Measurements from ENCODE around the gene ENGASE.

Gene ENGASE

DNA sequence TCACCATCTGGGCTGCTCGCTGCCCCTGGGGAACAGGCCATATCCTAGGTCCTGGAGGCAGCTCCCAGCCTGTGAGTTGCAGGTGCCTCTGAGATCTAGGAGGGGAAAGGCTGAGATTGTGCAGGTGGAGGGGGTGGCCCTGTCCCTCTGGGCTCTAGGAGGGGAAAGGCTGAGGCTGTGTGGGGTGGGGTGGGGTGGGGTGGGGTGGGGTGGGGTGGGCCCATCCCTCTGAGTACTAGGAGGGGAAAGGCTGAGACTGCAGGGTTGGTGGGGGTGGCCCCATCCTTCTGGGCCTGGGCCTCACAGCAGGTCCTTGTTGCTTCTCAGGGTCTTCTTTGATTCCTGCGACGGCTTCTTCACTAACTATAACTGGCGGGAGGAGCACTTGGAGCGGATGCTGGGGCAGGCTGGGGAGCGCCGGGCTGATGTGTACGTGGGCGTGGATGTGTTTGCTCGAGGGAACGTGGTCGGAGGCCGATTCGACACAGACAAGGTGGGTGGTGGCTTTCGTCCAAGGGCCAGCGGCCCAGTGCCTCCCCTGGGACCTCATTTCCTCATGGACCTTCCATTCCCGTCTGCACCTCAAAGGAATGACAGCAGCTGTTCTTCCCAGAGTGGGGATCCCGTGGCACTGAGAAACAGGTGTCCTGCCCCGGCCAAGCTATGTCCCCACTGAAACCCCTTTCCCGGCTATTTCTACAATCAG is 7.1 kb downstream of the ENGASE start:
- DNase-seq, result no peak

DNA sequence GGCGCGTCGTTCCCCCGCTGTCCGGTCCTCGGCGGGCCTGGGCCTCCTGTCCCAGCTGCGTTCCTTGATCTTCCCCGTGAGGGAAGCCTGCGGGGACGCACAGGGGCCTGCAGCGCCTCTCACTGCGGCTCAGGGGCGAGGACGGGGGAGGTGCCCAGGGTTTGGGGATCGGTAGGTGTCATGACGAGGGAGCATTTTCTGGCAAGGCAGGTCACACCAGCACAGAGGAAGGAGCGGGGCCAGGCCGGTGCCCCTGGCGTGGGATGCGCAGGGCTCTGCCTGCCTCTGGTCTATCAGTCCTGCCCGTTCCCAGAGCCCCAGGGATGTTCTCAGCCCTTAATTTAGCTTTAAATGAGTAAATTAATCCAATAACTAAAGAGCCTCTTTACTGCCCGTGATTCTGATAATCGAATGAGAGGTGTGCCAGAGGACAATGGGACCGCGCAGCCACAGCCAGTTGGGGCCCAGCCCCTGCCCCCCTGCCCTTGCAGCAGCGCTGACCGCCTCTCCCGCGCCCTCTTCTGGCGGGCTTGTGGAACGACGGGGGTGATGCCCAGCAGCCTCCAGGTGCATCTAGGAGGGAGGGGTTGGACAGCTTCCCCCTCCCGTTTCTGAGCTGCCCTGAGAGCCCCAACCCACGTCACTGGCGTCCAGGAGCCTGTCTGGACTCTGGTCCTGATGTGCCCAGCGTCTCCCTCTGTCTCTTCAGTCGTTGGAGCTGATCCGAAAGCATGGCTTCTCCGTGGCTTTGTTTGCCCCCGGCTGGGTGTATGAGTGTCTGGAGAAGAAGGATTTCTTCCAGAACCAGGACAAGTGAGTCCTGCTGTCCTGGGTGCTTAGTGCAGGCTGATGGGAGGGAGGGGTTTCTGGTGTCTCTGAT is 7.9 kb downstream of the ENGASE start:
- DNase-seq, result no peak

DNA sequence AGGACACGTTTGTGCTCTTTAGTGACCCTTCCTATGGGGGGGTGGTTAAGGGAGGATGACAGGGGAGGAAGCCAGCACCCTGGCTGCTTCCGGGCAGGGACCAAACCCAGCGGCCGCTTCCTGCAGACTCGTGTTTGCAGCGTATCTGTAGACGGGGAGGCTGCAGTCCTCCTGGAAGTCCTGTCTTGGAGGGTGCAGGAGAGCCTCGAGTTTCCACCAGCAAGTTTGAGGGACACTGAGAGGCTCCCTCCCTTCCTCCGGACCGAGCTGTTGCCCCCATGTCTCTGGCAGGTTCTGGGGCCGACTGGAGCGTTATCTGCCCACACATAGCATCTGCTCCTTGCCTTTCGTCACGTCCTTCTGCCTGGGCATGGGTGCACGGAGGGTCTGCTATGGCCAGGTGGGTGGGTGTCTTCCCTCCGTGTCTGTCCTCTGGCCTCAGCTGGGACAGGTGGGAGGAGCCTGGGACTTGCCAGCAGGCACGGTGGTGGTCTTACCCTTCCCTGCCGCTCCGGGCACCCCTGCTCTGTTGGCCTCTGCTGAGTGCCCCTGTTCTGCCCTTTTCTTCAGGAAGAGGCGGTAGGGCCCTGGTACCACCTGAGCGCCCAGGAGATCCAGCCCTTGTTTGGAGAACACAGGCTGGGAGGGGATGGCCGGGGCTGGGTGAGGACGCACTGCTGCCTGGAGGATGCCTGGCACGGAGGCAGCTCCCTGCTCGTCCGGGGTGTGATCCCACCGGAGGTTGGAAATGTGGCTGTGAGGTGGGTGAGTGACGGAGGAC is 8.8 kb downstream of the ENGASE start:
- DNase-seq, result no peak

DNA sequence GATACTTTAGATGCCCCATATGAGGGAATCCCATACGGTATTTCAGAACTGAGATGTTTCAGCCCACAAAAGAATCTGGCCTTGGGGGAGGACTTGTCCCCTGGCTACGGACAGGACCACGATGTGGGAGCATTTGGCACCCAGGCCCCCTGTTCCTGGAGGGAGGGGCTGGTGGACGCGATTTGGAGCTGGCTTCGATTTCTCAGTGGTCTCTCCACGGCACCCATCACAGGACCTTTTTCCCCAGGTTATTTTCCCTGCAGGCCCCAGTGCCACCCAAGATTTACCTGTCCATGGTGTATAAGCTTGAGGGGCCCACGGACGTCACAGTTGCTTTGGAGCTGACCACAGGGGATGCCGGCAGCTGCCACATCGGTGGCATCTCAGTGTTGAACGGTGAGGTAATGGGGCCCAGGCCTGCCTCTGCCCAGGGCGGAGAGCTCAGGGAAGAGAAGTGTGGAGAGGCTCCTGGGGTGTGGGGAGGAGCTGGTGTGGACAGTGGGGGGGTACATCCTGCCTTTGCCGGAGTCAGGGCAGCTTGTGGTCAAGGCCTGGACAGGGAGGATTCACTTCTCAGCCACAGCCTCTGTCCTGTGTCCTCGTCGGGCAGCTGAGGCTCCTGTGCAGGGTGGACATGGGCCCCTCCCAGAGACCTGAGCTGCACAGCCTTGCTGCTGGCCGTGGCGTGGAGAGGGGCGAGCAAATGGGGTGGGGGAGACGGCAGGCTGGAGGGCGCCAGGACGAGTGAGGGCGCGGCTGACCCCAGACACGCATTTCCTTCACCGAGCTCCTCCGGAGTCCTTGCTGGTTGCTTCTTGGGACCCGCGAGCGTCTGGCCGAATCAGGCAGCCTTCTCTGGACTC is 9.9 kb downstream of the ENGASE start:
- DNase-seq, result no peak

DNA sequence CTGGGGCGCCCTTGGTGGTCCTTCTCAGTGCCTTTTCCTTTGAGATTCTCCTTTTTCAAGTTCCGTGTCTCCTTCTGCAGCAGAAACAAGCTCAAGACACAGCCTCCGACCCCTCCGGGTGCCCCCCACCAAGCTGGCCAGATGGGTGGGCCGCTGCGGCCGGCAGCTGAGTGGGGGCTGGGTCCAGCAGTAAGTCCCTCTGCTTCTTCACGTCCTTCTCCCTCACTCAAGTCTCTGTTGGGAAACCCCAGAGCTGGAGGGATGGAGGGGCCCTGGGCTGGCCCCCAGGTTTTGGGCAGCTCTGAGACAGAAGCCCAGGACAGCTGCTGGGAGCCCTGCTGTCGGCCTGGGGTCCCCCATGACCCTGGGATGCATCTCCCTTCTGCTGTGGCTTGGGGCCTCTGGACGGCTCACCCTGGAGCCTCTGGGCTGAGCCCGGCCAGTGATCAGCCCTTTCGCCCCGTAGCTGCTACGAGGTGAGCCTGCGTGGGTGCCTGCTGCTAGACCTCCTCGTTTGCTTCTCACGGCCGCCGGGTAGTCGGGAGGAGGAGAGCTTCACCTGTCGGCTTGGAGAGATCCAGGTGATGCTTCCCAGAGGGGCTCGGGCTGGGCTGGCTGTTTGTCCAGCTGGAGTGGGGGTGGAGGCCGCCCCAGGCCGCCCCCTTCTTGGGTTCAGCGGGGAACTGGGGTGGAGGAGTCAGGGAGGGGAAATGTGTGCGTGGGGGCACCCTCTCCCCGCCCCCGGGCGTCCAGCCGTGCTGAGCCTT is 10.7 kb downstream of the ENGASE start:
- no peak for DNase-seq

DNA sequence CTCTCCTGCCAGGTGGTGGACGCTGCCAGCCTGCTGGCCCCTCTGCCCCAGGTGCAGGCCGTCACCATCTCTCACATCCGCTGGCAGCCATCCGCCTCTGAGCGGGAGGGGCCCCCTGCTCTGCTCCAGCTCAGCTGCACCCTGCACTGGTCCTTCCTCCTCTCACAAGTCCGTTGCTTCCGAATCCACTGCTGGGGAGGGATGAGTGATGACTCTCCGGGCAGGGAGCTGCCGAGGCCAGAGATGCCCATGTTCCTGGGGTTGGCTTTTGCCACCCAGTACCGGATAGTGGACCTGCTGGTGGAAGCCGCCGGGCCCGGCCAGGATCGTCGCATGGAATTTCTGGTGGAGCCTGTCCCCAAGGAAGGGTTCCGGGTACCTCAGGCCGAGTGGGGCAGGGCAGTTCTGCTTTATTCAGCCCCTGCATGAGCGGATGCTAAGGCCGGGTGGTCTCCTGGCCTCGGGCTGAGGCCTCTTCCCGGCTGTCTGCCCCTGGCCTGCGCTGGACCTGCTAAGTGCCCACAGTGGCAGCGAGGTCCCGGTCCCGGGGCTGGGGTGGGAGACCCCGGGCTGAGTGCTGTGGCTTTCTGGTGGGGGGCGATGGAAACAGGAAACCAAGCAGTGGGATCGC is 11.4 kb downstream of the ENGASE start:
- no peak for DNase-seq

DNA sequence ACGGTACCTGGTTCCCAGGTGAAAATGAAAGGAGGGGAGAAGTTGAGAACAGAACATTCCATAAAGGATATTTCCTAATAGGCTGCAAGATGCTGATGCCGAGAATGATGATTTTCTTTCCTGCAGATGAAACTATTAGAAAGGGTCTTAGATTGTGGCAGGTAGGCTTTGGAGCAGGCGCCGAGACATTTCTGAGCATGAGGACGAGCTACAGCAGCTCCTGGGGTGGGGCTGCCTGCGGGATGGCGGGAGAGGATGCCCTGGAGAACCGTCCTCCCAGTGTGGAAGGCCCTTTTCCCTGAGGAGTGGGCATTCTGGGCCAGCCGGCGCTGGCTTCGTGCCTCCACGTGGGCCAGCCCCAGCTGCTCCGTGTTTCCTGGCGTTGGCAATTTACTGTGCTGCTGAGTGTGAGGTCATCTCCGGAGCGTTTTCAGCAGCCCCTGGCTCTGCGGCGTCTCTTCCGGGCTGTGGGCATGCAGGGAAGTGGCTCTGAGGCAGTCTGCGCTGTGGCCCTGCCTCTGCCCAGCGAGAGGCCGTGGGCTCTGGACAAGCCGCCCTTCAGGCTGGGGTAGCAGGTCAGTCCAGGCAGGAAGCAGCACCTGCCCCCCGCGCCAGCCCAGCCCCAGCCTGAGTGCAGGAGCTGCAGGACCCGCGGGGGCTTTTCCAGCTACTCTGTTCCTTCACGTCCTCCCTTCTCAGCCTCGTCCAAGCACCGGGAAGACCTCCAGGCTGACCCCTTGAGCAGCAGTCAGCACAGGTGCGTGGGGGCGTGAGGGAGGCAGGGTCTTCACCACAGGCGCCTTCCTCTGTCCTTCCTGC is 12.2 kb downstream of the ENGASE start:
- no peak for DNase-seq

DNA sequence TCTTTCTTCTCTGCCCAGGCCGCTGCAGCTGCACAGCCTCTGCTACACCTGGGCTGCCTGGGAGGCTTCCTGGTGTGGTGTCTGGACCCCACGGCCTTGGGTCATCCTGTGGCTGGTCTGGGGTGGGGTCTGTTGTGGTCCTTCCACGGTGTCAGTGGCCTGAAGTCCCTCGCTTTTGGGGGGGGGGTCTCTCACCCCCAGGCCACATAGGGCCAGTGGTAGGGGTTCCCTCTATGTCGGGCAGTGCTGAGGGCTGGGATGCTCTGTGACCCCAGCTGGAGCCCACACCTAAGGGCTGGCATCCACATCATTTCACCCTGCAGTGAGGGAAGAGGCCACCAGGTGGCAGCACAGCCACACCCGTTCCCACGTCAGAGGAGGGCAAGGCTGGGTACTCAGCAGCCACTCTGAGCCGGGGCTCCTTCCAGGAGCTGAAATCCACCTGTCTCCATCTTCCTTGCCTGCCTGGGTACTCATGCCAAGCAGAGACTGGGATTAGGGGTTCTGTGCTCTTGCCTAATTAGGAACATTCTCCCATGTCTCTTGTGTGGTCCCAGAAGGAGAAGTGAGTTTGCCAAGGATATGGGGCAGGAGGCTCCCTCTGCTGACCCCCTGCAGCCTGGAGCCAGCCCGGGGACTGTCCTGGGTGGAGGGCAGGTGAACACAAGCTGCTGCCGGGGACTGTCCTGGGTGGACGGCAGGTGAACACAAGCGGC is 13.0 kb downstream of the ENGASE start:
- DNase-seq, result peak; percentile 66

DNA sequence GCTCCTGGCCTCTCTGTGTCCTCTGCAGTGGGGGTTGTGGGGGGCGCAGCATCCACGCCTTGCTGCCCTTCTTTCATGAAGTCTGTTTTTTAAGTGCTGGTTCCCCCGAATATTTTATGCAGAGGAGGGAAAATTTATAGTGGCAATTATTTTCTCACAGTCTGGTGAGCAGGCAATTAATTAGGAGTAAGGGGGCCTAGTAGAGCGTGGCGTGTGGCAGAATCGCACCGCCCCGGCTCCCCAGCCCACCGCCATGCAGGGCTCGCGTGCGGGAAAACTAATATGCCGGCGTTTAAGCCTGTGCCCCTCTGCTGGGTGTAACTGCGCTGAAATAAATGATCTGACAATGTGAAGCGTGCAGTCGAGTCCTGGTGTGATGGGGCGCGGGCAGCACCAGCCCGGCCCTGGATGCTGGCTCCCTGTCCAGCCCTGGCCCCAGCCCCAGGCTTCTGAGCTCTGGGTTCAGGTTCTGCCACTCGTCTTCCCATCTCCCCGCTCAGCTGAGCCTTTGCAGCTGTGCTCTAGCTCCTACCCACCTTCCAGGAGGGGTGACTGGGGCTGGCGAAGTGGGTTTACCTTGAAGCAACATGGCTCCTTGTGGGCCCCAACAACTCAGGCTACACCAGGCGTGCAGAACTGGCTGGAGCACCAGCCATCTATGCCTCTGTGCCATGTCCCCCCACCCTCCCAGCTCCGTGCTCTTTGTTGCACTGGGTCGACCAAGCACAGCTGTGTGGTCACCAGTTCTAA is 13.8 kb downstream of the ENGASE start:
- no peak for DNase-seq

DNA sequence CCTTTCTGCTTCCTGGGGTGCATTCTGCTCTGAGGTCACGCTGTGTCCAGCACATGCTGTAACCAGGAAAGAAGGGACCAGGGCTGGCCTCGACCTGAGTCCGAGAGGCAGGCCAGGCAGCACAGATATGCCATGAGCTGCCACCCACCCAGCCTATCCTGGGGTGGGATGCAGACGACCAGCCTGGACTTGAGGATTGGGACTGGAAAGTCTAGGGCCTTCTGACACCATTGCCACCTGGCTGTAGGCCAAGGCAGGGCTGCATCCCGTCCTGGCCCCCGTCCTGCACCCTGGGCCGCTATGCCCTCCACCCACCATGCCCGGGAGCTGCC is 14.3 kb downstream of the ENGASE start:
- DNase-seq, result no peak

DNA sequence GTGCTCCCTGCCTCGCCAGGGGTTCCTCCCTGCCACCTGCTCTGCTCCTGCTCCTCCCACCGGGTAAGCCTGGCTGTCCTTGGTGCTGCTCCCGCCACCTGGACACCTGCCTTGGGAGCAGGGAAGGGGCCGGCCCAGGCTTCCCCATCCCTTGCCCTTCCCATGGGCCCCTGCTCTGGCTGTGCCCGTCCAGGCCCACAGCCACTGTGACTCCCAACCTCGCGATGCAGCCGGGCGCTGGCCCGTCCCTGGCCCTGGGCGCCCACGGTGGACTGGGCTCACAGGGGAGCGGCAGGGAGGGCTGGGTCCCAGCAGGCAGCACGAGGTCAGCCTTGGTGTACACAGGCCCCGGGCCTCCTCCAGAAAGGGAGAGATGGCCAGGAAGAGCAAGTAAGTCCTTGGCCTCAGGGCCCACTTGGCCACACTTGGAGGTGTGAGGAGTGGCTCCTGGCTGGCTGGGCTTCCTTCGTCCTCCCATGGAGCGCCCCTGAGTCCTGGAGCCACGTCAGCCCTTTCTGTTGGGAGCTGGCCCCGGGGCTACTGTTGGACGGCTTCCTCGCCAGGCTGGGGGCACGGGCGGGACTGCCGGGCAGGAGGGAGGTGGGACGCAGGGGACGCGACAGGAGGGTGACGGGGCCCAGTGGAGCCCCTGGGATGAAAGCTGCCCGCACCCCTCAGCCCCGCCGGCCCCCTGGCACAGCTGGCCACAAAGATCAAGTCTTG is 15.3 kb downstream of the ENGASE start:
- DNase-seq, result no peak

DNA sequence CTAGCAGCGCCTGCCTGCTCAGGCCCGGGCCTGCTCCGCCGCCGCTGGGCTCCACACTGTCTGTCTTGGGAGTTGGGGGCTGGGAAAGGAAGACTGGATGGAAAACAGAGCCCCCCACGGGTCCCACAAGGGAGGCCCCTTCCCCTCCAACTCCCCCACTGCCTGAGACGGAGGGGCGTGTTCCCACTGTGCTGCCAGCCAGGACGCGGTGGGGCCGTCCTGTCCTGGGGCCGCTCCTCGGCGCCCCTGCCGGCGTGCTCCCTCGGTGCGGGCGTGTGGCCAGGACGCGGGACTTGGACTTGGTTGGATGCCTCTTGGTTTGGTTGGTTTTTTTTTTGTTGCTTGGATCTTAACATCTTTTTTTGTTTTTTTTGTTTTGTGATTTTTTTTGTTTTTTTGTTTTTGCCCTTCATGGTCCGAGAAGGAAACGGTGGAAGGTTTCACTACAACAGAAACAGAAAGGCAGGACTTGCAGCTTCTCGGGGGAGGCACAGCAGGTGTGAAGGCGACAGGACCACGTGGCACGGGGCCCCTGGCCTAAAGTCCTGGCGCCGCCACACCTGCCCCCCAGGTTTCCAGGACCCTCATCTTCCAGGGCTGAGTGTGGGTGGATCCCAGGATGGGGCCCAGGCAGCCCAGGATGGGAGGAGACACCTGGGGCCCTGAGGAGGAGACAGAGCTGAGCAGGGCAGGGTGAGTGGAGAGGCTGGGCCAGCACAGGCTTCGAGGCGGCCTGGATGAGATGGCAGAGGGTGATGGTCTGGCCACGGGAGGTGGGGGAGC is 16.0 kb downstream of the ENGASE start:
- DNase-seq, result no peak

DNA sequence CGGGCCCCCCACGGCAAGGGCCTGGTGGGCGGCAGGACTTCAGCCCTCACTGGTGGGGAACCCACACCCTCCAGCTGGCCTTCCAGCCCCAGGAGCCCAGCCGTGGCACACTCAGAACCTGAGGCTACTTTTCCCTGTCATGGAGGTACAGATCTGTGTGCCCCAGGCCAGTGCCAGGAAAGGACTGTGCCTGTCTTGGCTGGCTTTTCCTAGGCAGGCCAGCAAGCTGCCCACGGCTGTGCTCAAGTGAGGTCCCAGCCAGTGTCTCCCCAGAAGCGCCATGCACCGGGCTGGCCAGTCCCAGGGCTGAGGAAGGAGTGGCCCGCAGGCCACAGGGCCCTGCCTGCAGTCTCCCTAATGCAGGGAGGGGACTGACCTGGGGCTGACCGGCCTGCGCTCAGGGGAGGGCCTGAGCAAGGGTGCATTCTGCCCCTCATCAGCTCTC is 16.6 kb downstream of the ENGASE start:
- no peak for DNase-seq

DNA sequence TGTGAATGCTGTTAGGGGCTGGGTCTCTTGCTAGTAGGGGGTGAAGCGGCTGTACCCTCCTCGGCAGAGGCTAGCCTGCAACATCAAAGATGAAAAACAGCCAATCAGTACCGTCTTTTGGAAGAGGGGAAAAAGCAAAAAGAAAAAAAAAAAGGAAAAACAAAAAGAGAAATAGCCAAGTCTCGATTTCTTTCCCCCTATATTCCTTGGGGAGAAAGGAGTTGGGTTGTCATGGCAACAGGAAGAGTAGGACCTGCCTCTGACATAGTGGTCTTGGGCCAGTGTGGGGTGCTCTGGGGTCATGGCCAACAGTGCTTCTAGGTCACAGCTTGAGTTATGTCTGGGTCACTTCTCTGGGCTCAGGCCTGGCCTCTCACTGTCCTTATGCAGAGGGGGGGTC is 17.9 kb downstream of the ENGASE start:
- DNase-seq, result no peak

DNA sequence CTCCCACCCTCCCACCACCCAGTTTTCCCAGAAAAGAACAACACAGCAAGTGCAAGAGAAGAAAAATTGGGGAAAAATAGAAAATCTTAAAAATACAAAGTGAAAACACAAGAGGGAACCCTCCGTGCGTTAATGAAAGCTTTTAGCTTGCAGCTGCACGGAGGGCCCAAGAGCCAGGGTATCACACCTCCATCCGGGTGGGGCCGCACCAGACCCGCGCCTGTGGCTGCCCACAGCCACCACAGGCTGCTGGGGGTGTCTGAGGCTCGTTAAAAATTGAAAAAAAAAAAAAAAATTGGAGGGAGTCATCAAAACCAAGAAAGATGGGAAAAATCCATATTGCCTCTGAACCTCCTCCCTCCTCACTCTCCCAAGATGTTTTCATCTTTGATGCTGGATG is 18.6 kb downstream of the ENGASE start:
- DNase-seq, result no peak

DNA sequence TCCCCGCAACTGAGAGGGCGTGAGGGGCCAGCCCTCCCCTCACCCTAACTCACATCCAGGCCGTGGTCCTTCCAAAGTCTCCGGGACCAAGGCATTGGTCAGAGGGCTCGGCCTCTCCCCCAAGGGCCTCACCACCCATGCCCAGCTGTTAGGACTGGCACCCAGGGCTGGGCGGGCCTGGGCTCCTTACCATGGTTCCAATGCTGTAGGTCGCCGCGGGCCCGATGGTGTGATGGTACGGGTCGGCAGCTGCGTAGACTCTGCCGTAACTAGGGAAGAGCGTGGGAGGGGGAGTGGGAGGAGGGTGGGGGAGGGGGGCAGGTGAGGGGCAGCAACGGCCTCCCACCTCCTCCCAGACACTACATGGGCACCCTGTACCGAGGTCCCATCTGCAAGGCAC is 19.6 kb downstream of the ENGASE start:
- DNase-seq, result no peak

DNA sequence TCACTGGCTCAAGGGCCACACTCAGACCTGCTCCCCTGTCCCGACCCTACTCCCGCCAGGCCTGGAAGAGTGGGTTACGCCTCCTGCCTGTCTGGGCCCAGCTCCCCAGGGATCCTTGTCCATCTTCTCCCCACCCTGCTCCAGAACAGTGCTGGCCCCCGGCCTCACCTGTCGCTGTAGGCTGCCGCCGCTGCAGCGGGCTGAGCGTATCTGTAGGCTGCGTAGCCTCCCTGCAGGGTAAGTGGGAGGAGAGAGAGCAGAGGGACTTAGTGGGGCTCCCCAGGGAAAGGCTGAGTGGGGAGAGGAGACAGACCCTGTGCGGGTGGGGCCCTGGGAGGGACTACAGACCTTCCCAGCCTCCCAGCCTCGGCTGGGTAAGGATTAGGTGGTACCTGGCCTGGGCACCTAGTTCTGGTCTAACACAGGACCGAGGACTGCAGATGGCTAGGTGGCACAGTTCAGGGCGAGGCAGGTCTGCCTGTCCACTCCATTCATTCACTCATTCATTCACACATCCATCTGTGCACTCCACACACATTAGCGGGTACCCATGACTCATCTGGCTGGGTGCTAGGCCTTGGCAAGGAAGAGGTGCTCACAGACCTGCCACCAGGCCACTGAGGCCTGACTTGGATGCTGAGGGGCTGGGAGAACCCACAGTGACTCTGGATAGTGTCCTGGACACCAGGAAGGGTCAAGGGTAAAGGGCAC is 20.9 kb downstream of the ENGASE start:
- peak; percentile 75 for DNase-seq
